GM18907 (cell line): ENCODE data around the gene DBP.
"Not testable (repeated sequence)": the region's sequence is repeated elsewhere in the genome, so short reads cannot be mapped to it uniquely, and the experiment has no call there.

Experiments used
- ATAC-seq: cut with Tn5 transposase; IDR thresholded peaks from one replicate; pipeline ENCODE4 v1.9.1; 2021; ENCODE audit warnings: mild to moderate bottlenecking, moderate library complexity; ENCODE audit not compliant: unreplicated experiment

Gene DBP

GRCh38 chr19:48668761-48669160 lies 31.6 kb upstream of the DBP start:
- no peak for ATAC-seq

- ATAC-seq, result no peak
Measured at GRCh38 chr19:48668332-48668731, 31.2 kb upstream of the DBP start.

GRCh38 chr19:48665786-48666185 lies 28.6 kb upstream of the DBP start:
- ATAC-seq, result no peak

- no peak for ATAC-seq
Measured at GRCh38 chr19:48664476-48664875, 27.3 kb upstream of the DBP start.

GRCh38 chr19:48663667-48664066 lies 26.5 kb upstream of the DBP start:
- no peak for ATAC-seq

GRCh38 chr19:48661711-48662090 lies 24.5 kb upstream of the DBP start:
- no peak for ATAC-seq

- peak; percentile 89 for ATAC-seq
Measured at GRCh38 chr19:48660852-48661710, 23.9 kb upstream of the DBP start.

- ATAC-seq, result no peak
Measured at GRCh38 chr19:48659768-48660167, 22.6 kb upstream of the DBP start.

- no peak for ATAC-seq
Measured at GRCh38 chr19:48658483-48658882, 21.3 kb upstream of the DBP start.

GRCh38 chr19:48657828-48658227 lies 20.6 kb upstream of the DBP start:
- not testable (repeated sequence) for ATAC-seq

- ATAC-seq, result no peak
Measured at GRCh38 chr19:48656840-48657474, 19.8 kb upstream of the DBP start.

GRCh38 chr19:48654299-48655059 lies 17.3 kb upstream of the DBP start:
- no peak for ATAC-seq

GRCh38 chr19:48651683-48652048 lies 14.5 kb upstream of the DBP start:
- no peak for ATAC-seq

GRCh38 chr19:48650974-48651682 lies 13.9 kb upstream of the DBP start:
- no peak for ATAC-seq

- ATAC-seq, result no peak
Measured at GRCh38 chr19:48648134-48648533, 11.0 kb upstream of the DBP start.

- ATAC-seq, result no peak
Measured at GRCh38 chr19:48646722-48647216, 9.6 kb upstream of the DBP start.

GRCh38 chr19:48646001-48646721 lies 9.0 kb upstream of the DBP start, which contains the start of gene CA11:
TSS of gene CA11 (minus strand) at chr19:48646187. CDS start at chr19:48645632, 555 bp downstream.
- peak; percentile 61 for ATAC-seq

GRCh38 chr19:48645620-48646000 lies 8.4 kb upstream of the DBP start:
- no peak for ATAC-seq

- ATAC-seq, result peak; percentile 51
Measured at GRCh38 chr19:48644839-48645619, 7.8 kb upstream of the DBP start.
